HCT116 (cell line): ENCODE data around the gene DDX50.
"Not testable (repeated sequence)": the region's sequence is repeated elsewhere in the genome, so short reads cannot be mapped to it uniquely, and the experiment has no call there.

Experiments used
- ATF3 ChIP-seq: IDR thresholded peaks from 2 replicates; pipeline ENCODE4 v1.6.1; 2012
- CTCF ChIP-seq, 3 experiments: fragments of 200-600 bp in 1 of 3; sonication (generic) in 1 of 3; IDR thresholded peaks in 2 of 3; conservative IDR thresholded peaks in 1 of 3; 2 replicates each; pipeline ENCODE4 v1.5.1; 2012 to 2017; ENCODE audit warnings: low read depth in 2 of 3, low read length in 2 of 3, antibody characterized with exemption in 1 of 3, borderline replicate concordance in 1 of 3, control low read depth in 1 of 3, mild to moderate bottlenecking in 1 of 3, mixed read lengths in 1 of 3, mixed run types in 1 of 3, moderate library complexity in 1 of 3; ENCODE audit not compliant: insufficient read depth in 1 of 3
- EZH2 ChIP-seq: fragments of 200-600 bp; sonication (generic); IDR thresholded peaks from 2 replicates; pipeline ENCODE4 v1.6.1; 2017; ENCODE audit warnings: antibody characterized with exemption, mixed run types
- MAX ChIP-seq: IDR thresholded peaks from 2 replicates; pipeline ENCODE4 v1.6.1; 2012
- POLR2AphosphoS5 ChIP-seq: IDR thresholded peaks from 2 replicates; pipeline ENCODE4 v1.6.1; 2011; ENCODE audit warnings: mild to moderate bottlenecking, low read depth, low read length, moderate library complexity

GRCh38 chr10:68932860-68933259 is 31.7 kb downstream of the DDX50 start:
- TF ChIP-seq CTCF (IDR thresholded peaks at IDR 0.05 in 2 of 3, conservative IDR thresholded peaks at IDR 0.05 in 1 of 3; ENCODE audit: borderline replicate concordance in 1 of 3, insufficient read depth in 1 of 3, low read depth in 2 of 3, low read length in 2 of 3); EZH2; MAX; POLR2AphosphoS5; ATF3: not testable (repeated sequence)
